ENCODE results near the gene ITPRID1. TPM values are rescaled to one million over a fixed set of nuclear protein-coding genes. Genes with fewer than 3 reads are reported as not detected.
"Not testable (repeated sequence)": the region's sequence is repeated elsewhere in the genome, so short reads cannot be mapped to it uniquely, and the experiment has no call there.

Gene ITPRID1
- total RNA-seq, 1 experiment from 2014 or later, result not detected

- DNase-seq (ENCODE audit: low read depth), result no peak
These were observed 3.0 kb downstream of the ITPRID1 start for GRCh38 chr7:31516680-31517502.

- DNase-seq (ENCODE audit: low read depth), result no peak
These were observed 3.6 kb downstream of the ITPRID1 start for GRCh38 chr7:31517513-31517912.

- DNase-seq (ENCODE audit: low read depth), result no peak
These were observed 4.9 kb downstream of the ITPRID1 start for GRCh38 chr7:31518766-31519165.

- DNase-seq (ENCODE audit: low read depth), result no peak
These were observed 7.6 kb downstream of the ITPRID1 start for GRCh38 chr7:31521336-31522010.

- no peak for DNase-seq (ENCODE audit: low read depth)
These were observed 13.0 kb downstream of the ITPRID1 start for GRCh38 chr7:31526864-31527263.

GRCh38 chr7:31529103-31529502 lies 15.2 kb downstream of the ITPRID1 start:
- no peak for DNase-seq (ENCODE audit: low read depth)

- not testable (repeated sequence) for DNase-seq (ENCODE audit: low read depth)
These were observed 26.8 kb downstream of the ITPRID1 start for GRCh38 chr7:31540651-31541185.

- no peak for DNase-seq (ENCODE audit: low read depth)
These were observed 31.7 kb downstream of the ITPRID1 start for GRCh38 chr7:31545549-31545948.

- no peak for DNase-seq (ENCODE audit: low read depth)
These were observed 35.7 kb downstream of the ITPRID1 start for GRCh38 chr7:31549611-31550010.

- no peak for DNase-seq (ENCODE audit: low read depth)
These were observed 36.5 kb downstream of the ITPRID1 start for GRCh38 chr7:31550432-31550831.

- DNase-seq (ENCODE audit: low read depth), result no peak
These were observed 39.8 kb downstream of the ITPRID1 start for GRCh38 chr7:31553661-31554081.

- DNase-seq (ENCODE audit: low read depth), result no peak
These were observed 48.1 kb downstream of the ITPRID1 start for GRCh38 chr7:31562002-31562401.

- no peak for DNase-seq (ENCODE audit: low read depth)
These were observed 49.6 kb downstream of the ITPRID1 start for GRCh38 chr7:31563522-31563921.

- DNase-seq (ENCODE audit: low read depth), result no peak
These were observed 50.1 kb downstream of the ITPRID1 start for GRCh38 chr7:31563951-31564350.

- DNase-seq (ENCODE audit: low read depth), result no peak
These were observed 50.8 kb downstream of the ITPRID1 start for GRCh38 chr7:31564661-31565060.

- no peak for DNase-seq (ENCODE audit: low read depth)
These were observed 55.6 kb downstream of the ITPRID1 start for GRCh38 chr7:31569528-31569927.

- DNase-seq (ENCODE audit: low read depth), result no peak
These were observed 69.6 kb downstream of the ITPRID1 start for GRCh38 chr7:31583526-31583925.

- no peak for DNase-seq (ENCODE audit: low read depth)
These were observed 70.1 kb downstream of the ITPRID1 start for GRCh38 chr7:31583942-31584341.

- no peak for DNase-seq (ENCODE audit: low read depth)
These were observed 81.5 kb downstream of the ITPRID1 start for GRCh38 chr7:31595390-31595789.

- no peak for DNase-seq (ENCODE audit: low read depth)
These were observed 88.2 kb downstream of the ITPRID1 start for GRCh38 chr7:31602041-31602625.

GRCh38 chr7:31603046-31603445 lies 89.2 kb downstream of the ITPRID1 start:
- DNase-seq (ENCODE audit: low read depth), result peak; percentile 58

GRCh38 chr7:31613604-31614003 lies 99.7 kb downstream of the ITPRID1 start:
- DNase-seq (ENCODE audit: low read depth), result no peak
